ENCODE results near the gene FOLR3.

- TF ChIP-seq CTCF (IDR thresholded peaks at IDR 0.05) (no peak), POLR2A (IDR thresholded peaks at IDR 0.05) (no peak)
These were observed 19.3 kb downstream of the FOLR3 start for GRCh38 chr11:72154816-72155215.

All from body of pancreas (tissue), 4 donors.